GM18951 (cell line): ENCODE results near the gene CDH4.

Experiments used
- POLR2A ChIP-seq: IDR thresholded peaks from 4 replicates; pipeline ENCODE4 v1.6.1; 2011; ENCODE audit warnings: mild to moderate bottlenecking; ENCODE audit not compliant: insufficient read length, insufficient read depth; ENCODE audit errors: extremely low read depth
- in situ Hi-C: fragments of 300-500 bp; cut with MboI; formaldehyde crosslinking; loops from one replicate; pipeline ENCODE4 v1.12.0; 2022; ENCODE audit warnings: low sequenced_read_pairs, mixed read lengths, inconsistent platforms; ENCODE audit not compliant: unreplicated experiment

CDH4 gene

DNA sequence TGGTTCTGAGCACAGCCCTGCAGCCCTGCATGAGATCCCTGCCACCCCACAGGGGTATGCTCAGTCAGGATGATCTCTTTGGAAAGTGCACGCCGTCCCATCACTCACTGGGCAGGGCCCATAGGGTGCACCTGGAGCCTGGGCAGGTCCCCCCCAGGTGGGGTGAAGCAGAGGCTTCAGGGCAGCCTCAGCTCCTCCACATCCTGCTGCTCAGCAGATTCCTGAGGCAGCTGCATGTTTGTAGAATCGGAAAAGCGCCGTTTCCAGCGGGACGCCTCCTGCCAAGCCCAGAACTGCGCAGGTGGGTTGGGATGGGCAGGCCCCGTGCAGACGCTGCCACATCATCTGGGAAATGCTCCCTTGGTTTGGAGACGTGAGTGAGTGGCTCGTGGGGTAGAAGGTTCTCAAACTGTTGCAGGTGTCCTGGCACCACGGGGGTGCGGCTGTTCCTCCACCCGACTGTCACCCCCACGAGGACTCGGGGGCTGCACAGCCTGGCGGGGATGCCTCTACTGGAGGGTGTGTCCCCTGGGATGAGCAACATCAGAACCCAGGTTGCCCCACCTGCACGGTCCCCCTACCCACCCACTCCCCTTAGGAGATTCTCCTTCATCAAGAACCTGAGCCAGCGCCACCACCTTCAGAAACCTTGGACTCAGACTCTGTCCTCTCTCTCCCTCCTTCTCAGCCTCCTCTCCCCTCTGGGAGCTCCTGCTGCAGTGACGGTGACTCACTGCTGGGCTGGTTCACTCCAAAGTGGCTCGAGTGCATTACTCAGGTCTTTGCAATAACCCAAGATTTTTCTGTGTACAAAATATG, 479.5 kb downstream of the CDH4 start:
- no peak for TF ChIP-seq POLR2A
- in situ Hi-C loops = no loop called here

DNA sequence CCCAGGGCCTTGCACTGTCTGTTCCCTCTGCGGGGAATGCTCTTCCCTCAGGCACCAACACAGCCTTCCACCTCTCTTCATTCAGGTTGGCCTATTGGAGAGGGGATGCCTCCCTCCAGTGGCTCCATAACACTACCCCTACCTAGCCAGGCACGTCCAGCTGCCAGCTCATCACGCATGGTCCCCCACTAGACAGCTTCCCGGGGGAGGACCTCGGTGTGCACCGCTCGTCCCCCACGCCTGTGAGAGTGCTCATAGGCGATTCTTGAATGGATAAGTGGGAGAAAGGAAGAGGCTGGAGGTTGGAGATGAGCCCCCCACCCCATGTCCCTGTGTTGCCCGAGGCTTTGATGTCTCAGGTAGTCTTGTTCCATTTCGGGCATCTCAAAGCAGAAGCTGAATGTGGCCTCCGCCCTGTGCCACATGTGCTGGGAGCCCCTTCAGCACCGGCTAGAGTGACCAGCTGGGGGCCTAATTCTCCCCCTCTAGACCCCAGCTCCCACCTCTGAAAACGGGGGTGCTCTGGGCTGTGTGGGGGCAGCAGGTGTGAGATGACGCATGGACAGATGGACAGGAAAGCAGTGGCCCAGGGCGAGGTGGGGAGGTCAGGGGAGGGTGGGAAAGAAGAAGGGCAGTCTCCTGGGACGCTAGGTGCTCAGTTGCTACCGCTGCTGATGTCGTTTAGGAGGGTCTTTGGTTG, 480.6 kb downstream of the CDH4 start:
- in situ Hi-C loops = no loop called here
- no peak for TF ChIP-seq POLR2A

DNA sequence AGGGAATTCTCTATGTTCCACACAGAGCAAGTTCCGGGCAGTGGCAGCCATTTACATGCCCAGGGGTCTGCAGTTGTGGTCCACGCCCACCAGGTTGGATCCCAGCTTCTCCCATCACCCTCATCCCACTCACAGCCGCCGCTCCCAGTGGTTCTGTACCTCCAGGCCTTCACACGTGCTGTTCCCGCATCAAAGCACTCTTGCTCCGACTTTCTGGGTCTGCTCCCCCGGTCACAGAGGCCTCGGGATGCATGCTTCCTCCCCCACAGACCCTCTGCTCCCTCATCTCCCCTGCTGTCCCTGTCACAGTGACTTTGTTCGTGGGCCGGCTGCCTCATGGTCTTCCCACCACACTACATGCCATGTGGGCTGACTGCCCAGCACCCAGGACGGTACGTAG, 481.2 kb downstream of the CDH4 start:
- no peak for TF ChIP-seq POLR2A

DNA sequence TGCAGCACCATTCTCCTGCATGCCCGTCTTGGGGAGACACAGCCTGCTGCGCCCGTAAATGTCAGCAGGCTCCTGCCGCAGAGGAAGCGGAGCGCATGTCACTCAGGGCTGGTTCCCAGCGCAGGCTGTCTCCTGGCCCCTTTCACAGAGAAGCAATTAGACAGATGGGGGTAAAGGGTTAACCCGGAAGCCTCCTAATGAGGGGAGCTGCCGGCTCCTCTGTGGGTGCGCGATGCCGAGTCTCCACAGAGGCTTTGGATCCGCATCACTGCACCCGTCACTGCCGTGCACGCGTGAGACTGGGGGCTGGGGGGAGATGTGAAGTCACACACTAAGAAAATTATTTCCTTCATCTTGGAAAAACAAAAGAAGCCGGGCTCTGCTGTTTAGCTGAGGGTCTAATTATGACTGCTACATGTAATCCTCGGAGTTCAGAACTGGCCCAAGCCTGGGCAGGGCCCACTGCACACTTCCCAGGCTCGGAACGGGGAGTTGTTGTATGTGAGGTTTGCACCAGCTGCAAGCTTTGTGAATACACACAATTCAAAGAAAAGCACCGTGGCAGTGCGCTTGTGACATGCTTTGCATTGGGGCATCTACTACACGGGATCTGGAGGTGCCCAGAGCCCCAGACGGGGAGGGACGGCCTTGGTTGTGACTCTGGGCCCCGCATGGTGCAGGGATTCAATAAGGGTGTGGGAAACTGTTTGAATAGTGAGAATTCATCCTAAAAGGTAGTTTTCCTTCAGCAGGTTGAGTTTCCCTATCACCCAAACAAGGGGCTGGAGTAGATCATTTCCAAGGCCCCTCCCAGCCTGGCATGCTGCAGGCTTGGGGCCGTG, 482.1 kb downstream of the CDH4 start:
- in situ Hi-C loops = no loop called here

More for the DNA sequence above, 481.2 kb downstream of the CDH4 start:
- in situ Hi-C loops = no loop called here

DNA sequence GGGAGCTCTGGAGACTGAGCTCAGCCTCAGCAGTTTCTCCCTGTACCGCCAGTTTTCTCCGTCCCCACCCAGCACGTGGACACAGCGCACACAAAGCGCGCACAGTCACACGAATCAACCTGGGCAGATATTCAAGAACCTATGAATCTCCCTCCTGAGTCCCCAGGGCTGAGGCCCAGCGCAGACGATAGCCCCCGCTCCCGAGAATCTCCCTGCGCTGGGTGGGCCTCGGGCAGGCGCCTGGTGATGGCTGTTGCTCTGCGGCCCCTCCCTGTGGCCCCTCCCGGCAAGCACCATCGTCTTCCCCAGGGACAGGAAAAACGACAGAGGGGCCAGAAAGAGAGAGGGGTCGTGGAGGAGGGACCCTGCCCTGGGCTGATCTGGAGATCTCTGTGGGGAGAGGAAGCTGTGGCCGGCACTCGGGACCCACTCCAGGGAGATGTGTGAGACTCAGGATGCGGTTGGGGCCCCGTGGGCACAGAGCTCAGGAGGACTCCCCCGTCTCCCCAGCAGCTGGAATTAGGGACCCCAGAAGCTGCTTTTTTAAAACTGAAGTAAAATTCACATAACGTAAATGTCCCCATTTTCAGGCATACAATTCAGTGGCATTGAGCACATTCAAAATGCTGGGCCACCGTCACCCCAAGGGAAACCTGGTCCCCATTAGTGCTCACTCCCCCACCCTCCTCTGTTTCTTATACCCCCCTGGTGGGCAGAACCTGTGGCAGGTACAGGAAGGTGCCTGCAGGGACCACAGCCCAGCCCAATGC, 482.9 kb downstream of the CDH4 start:
- TF ChIP-seq POLR2A = no peak

More for the DNA sequence above, 482.1 kb downstream of the CDH4 start:
- no peak for TF ChIP-seq POLR2A

DNA sequence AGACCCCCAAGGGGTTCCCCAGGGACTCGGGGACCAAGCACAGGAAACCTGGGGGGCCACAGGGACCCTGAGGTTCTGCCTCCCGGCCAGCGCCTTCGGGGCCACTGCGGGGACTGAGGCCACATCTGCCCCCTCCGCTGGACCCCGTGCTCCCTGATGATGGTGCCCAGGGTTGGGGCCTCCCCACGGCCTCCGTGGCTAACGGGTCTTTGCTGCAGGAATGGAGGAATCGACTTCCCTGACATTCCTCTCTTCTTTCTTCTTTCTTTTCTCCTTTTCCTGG, 483.4 kb downstream of the CDH4 start:
- in situ Hi-C loops = no loop called here
- TF ChIP-seq POLR2A = no peak

More for the DNA sequence above, 482.9 kb downstream of the CDH4 start:
- in situ Hi-C loops = no loop called here

DNA sequence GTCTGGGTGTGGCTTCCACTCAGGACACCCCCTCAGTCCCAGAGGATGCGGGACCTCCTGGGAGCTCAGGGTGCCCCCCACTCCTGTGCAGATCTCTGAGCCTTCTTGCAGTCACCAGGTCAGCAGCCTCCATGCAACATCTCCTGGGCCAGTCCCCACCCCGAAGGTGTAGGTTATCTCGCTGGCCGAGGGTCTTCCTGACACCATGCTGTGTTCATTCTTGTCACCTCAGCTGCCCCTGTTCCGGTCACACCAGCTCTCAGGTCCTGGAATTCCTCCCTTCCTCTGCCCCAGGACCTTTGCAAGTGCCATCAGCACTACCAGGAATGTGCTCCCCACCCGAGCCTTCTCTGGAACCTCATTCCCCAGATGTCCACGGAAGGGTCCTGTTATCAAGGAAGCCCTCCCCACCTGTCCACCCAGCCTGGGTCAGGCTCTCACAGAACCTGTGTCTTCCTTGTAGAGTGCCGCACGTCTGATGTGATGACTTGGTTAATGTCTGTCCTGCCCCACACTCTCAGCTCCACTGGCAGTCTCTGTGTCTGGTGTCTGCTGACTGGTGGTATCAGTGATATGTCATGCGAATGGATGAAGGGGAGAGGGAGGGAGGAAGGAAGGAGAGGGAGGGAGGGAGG, 484.1 kb downstream of the CDH4 start:
- TF ChIP-seq POLR2A = no peak
- in situ Hi-C loops = no loop called here

DNA sequence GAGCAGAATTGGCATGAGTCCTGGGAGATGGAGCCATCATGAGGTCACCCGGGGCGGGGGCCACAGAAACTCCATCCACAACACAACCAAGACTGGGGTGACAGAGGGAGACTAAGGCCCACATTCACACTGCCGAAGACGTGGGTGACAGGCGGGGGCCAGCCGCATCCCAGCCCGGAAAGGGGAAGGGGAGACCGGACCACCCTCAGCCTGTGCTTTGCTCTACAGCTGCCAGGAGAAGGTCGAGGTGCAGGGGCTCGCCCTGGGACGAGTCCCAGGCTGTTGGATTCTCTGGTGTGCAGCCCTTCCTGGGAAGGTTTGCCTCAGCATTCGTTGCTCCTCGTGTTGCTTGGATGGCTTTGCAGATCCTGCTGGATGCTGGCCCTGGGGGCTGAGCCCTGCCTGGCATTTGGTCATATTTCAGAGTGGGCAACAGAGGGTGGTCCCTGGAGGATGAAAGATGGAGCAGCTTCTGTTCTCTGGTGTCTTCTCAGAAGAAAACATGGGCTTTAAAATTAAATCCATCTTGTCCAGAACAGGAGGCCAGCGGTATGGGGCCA, 484.8 kb downstream of the CDH4 start:
- in situ Hi-C loops = no loop called here
- TF ChIP-seq POLR2A = no peak

DNA sequence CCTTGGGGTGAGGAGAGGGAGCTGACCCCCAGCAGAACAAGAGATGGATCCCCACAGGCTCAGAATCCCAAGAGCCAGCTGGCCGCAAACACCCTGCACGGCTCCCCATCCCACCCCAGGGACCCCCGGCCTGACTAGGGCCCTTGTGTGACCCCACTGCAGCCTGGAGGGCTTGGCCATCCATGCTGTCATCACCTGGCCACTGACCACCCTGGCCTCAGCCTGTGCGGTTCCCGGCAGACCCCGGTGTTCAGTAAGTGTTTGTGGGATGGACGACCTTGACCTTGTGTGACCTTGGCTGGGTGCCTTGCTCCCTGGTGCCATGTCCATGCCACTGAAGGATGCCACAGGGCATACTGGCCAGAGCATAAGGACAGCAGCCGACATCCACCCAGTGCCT, 485.3 kb downstream of the CDH4 start:
- in situ Hi-C loops = no loop called here
- TF ChIP-seq POLR2A = no peak

DNA sequence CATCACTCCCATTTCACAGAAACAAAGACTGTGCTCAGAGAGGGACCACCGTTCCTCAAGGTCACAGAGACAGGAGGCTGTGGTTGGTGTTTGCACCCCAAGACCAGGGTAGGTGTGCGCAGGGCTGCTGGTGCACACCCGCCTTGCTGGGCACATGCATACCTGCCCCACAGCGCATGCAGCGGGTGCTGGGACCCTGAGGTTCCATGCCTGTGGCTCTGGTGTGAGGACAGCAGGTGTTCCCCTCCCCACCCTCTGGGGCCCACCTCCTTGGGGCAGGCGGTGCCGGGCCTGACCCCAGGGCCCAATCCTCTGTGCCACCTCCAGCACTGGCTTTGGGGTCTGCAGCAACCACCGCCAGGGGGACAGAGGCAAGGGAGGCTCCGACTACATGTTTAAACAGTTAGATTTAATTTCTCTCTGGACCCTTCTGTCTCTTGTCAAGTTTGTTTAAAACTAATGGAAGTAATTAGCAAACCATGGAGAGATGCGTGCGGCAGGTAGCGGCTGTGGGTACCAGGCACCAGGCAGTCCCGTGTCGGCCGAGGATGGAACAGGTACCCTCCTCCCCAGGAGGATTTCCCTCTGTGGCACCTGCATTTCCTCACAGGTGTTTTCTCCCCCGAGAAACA, 485.9 kb downstream of the CDH4 start:
- no peak for TF ChIP-seq POLR2A
- in situ Hi-C loops = no loop called here

DNA sequence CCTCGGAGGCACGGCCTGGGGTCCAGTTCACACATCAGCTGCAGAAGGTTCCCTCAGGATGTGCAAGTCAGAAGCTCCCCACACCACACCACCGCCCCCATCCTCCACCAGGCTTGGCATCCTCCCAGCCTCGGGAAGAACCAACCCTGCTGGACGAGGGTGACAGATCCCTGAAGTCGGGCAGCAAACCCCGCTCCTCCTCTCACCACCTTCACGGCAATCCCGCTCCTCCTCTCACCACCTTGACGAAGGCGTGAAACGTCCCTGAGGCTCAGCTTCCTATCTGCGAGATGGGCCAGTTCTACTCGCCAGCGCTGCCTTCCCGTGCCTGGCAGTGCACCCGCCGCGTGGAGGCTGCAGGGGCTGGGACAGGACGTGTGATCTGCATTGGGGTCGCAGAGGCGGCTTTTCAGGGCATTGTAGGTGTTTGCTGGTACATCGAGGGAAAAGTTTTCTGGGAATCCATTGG, 486.6 kb downstream of the CDH4 start:
- TF ChIP-seq POLR2A = no peak
- in situ Hi-C loops = no loop called here

DNA sequence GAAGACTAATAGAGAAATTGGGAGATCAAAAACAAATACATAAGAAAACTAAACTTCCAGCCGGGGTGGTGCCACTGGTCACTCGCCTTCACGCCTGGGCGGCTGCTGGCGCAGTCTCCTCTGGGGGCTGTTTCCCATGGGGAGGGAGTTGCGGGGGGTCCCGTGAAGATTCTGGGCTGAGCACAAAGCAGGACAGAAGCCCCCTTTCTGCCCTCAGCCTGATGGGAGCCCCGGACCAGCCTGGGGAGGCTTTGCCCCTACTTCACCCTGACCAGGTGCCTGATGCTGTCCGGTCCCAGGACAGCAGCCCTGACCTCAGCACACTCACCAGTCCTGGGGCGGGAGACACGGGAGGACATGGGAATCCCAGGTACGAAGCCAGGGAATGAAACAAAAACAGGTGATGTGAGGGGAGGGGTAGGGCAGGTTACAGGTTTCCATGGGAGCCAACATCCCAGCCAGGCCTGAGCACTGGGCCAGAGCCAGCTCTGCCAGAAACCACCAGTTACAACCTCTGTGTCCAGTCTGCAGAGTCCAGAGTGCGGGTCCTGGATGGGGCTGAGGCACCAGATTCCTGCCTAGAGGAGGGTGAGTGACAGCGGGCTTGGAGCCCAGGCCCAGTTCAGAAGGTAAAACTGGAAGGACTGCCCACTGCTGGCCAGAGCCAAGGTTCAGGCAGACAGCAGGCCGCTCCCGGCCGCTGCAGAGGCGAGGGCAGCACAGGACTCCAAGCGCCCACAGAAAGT, 487.2 kb downstream of the CDH4 start:
- in situ Hi-C loops = no loop called here
- no peak for TF ChIP-seq POLR2A
